Fibroblast of lung (primary cell): ENCODE results near the gene RGS16. TPM values are rescaled to one million over a fixed set of nuclear protein-coding genes. Genes with fewer than 3 reads are reported as not detected.

ENCODE experiments used
- DNase-seq, 2 donors: peaks; one replicate each; pipeline versions ENCODE4 v3.0.0 to v3.0.0-alpha.2; 2010; ENCODE audit warnings: low read depth in 2 of 2
- H2AFZ ChIP-seq: 2 replicates; pipeline ENCODE4 v1.5.1; 2012; ENCODE audit warnings: low read length, control low read depth, inconsistent platforms
- H3K27ac ChIP-seq: 2 replicates; pipeline ENCODE4 v1.5.1; 2011; ENCODE audit warnings: low read length, control low read depth; ENCODE audit not compliant: insufficient read depth
- H3K27me3 ChIP-seq: 2 replicates; pipeline ENCODE4 v1.5.1; 2011; ENCODE audit warnings: mild to moderate bottlenecking, low read length; ENCODE audit not compliant: control insufficient read depth, insufficient read depth
- H3K36me3 ChIP-seq: 2 replicates; pipeline ENCODE4 v1.5.1; 2011; ENCODE audit warnings: low read length; ENCODE audit not compliant: control insufficient read depth, insufficient read depth
- H3K4me1 ChIP-seq: 2 replicates; pipeline ENCODE4 v1.5.1; 2011; ENCODE audit warnings: low read length; ENCODE audit not compliant: control insufficient read depth, insufficient read depth; ENCODE audit errors: extremely low read depth
- H3K4me2 ChIP-seq: 2 replicates; pipeline ENCODE4 v1.5.1; 2011; ENCODE audit warnings: low read length, control low read depth; ENCODE audit not compliant: insufficient read depth; ENCODE audit errors: extremely low read depth
- H3K4me3 ChIP-seq, 4 experiments: fragments of 200-600 bp in 1 of 4; sonication (generic) in 1 of 4; replicated peaks in 1 of 4; 2 replicates each; pipeline ENCODE4 v1.5.1; 2011 to 2016; ENCODE audit warnings: low read length in 4 of 4, low read depth in 3 of 4, mild to moderate bottlenecking in 3 of 4, control low read depth in 2 of 4, inconsistent platforms in 1 of 4, mixed read lengths in 1 of 4; ENCODE audit not compliant: insufficient read depth in 1 of 4; ENCODE audit errors: control extremely low read depth in 1 of 4
- H3K79me2 ChIP-seq: 2 replicates; pipeline ENCODE4 v1.5.1; 2012; ENCODE audit warnings: mild to moderate bottlenecking, low read length, inconsistent platforms; ENCODE audit not compliant: control insufficient read depth, insufficient read depth
- H3K9ac ChIP-seq: 2 replicates; pipeline ENCODE4 v1.5.1; 2011; ENCODE audit warnings: mild to moderate bottlenecking, low read length, control low read depth; ENCODE audit not compliant: insufficient read depth
- H3K9me3 ChIP-seq: 2 replicates; pipeline ENCODE4 v1.5.1; 2012; ENCODE audit warnings: low read depth, low read length; ENCODE audit not compliant: control insufficient read depth, insufficient read depth
- H4K20me1 ChIP-seq: 2 replicates; pipeline ENCODE4 v1.5.1; 2011; ENCODE audit warnings: low read length; ENCODE audit not compliant: control insufficient read depth, insufficient read depth; ENCODE audit errors: extremely low read depth
- CTCF ChIP-seq, 2 donors: IDR thresholded peaks in 1 of 2; conservative IDR thresholded peaks in 1 of 2; 1 replicate in 1 of 2; 2 replicates in 1 of 2; pipeline ENCODE4 v1.5.1; 2011 to 2012; ENCODE audit warnings: low read length in 2 of 2, control low read depth in 1 of 2, inconsistent platforms in 1 of 2, low read depth in 1 of 2, mild to moderate bottlenecking in 1 of 2
- EZH2 ChIP-seq: IDR thresholded peaks from 2 replicates; pipeline ENCODE4 v1.5.1; 2012; ENCODE audit warnings: low read length, control low read depth, mild to moderate bottlenecking; ENCODE audit errors: missing control alignments
- polyA plus RNA-seq, 2 donors: library from polyadenylated mRNA; depleted of rRNA in 1 of 2; stranded (reverse) in 1 of 2; unstranded in 1 of 2; fragments of >200 nt; gene quantifications; 2 replicates each; pipeline ENCODE4 v1.2.1, GENCODE V29; 2011 to 2012; ENCODE audit warnings: missing spikeins in 1 of 2
- total RNA-seq: library from RNA; depleted of rRNA; stranded (reverse); fragments of >200 nt; gene quantifications from 2 replicates; pipeline ENCODE4 v1.2.1, GENCODE V29; 2014

Gene RGS16
- total and polyA plus RNA-seq, 2 donors (not counting 1 experiment from before 2014, with no cell fraction given), result 0.17 to 0.33 TPM

GRCh38 chr1:182635871-182636270, 31.7 kb upstream of the RGS16 start:
- Histone ChIP-seq H3K36me3 (no peaks in the 10 kb centered on the region), H3K9me3 (no peaks in the 10 kb centered on the region), H3K9ac (no peak overlapping the region), H2AFZ (no peak overlapping the region), H4K20me1 (no peaks in the 10 kb centered on the region), H3K4me3 (no peak overlapping the region), H3K79me2 (no peaks in the 10 kb centered on the region), H3K4me1 (no peaks in the 10 kb centered on the region), H3K27ac (no peak overlapping the region), H3K27me3 (no peaks in the 10 kb centered on the region), H3K4me2 (no peak overlapping the region)
- DNase-seq, result no peak
- TF ChIP-seq CTCF (conservative IDR thresholded peaks at IDR 0.05 in 1 of 2, IDR thresholded peaks at IDR 0.05 in 1 of 2; ENCODE audit: low read depth in 1 of 2, low read length in 2 of 2) (no peak), EZH2 (no peak)

DNA sequence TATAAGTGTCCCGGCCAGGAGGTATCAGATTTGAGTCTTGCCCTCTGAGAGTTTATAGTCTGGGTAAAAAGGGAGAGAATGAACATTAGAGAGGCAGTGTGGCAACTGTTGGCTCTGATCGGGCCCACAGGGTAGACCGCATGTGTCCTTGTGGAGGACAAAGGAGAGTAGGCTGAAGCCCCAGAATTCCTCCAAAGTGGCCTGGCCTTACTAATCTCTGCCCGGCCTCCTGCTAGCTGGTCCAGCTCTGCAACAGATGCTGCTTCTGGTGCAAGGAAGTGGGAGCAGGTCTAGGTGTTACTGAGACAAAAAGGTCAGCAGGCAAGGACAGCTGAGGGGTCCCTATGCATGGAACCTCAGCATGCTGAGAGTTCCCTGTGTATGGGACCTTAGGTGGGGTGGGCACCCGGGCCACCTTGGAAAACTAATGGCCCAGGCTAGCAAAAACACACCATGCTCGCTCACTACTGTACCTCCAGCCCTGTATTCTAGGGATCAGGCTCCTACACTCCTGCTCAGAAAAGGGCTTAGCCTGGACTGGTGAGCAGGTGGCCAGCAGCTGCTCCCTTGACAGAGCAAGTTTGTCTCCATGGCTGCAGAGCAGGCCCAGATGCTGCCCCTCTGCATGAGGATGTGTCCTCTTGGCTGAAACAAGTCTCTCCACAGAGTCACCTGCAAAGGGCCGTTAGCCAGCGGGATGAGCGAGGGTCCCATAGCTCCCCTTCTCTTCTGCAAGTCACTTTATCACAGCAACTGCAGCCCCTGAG, 30.3 kb upstream of the RGS16 start:
- H3K9ac ChIP-seq, result no peak overlapping the region
- H3K27me3 ChIP-seq, result no peaks in the 10 kb centered on the region
- H3K27ac ChIP-seq, result no peak overlapping the region
- no peaks in the 10 kb centered on the region for H3K79me2 ChIP-seq
- TF ChIP-seq EZH2 (no peak), CTCF (conservative IDR thresholded peaks at IDR 0.05 in 1 of 2, IDR thresholded peaks at IDR 0.05 in 1 of 2; ENCODE audit: low read depth in 1 of 2, low read length in 2 of 2) (no peak)
- H3K36me3 ChIP-seq, result no peaks in the 10 kb centered on the region
- no peak overlapping the region for H3K4me2 ChIP-seq
- no peak for DNase-seq
- H3K4me1 ChIP-seq, result no peaks in the 10 kb centered on the region
- no peaks in the 10 kb centered on the region for H3K9me3 ChIP-seq
- H4K20me1 ChIP-seq, result no peaks in the 10 kb centered on the region
- no peak overlapping the region for H2AFZ ChIP-seq
- no peak overlapping the region for H3K4me3 ChIP-seq

DNA sequence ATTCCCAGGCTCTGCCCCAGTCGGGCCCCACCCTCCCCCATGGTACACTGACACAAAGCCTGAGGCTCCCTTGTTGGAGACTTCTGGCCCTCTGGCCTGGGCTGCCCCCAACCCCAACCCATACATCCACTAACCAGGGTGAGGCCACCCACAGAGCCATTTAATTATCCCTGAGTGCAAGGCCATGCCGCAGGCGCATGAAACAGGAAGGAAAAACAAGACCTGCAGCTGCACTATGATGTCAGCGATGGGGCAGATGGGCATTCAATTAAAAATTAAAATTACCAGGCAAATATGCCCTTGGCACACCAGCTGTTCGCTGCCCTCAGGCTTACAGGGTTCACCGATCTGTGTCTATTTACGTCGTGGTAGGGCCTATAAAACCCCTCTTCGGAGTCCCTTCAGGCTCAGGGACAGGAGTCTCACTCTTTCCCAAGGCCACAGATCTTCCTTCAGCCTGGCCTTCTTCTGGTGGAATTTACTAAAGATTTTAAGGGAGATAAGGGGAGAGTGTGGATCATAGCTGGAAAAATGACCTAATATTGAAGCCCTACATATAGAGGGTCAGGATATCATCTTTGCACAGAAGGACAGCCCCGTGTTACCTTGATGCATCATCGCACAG, 29.6 kb upstream of the RGS16 start:
- no peak overlapping the region for H3K9ac ChIP-seq
- H3K4me3 ChIP-seq, result no peak overlapping the region
- TF ChIP-seq CTCF (conservative IDR thresholded peaks at IDR 0.05 in 1 of 2, IDR thresholded peaks at IDR 0.05 in 1 of 2; ENCODE audit: low read depth in 1 of 2, low read length in 2 of 2), result no peak
- TF ChIP-seq EZH2, result no peak
- H3K4me1 ChIP-seq, result no peaks in the 10 kb centered on the region
- no peak overlapping the region for H3K4me2 ChIP-seq
- no peak overlapping the region for H2AFZ ChIP-seq
- H3K9me3 ChIP-seq, result no peaks in the 10 kb centered on the region
- H3K79me2 ChIP-seq, result no peaks in the 10 kb centered on the region
- H3K27me3 ChIP-seq, result no peaks in the 10 kb centered on the region
- DNase-seq, result no peak
- no peaks in the 10 kb centered on the region for H3K36me3 ChIP-seq
- H4K20me1 ChIP-seq, result no peaks in the 10 kb centered on the region
- no peak overlapping the region for H3K27ac ChIP-seq
